GM21526 (cell line): ENCODE measurements around the gene ABCB6.

ENCODE experiments used
- ATAC-seq: cut with Tn5 transposase; IDR thresholded peaks from one replicate; pipeline ENCODE4 v1.9.1; 2021; ENCODE audit warnings: moderate library complexity; ENCODE audit not compliant: unreplicated experiment, low FRiP score

The ABCB6 gene

GRCh38 chr2:219199470-219200211 is 19.1 kb downstream of the ABCB6 start:
- no peak for ATAC-seq

- ATAC-seq: no peak
Observed at GRCh38 chr2:219198974-219199373, 19.8 kb downstream of the ABCB6 start.

GRCh38 chr2:219197388-219197787 is 21.4 kb downstream of the ABCB6 start:
- no peak for ATAC-seq

DNA sequence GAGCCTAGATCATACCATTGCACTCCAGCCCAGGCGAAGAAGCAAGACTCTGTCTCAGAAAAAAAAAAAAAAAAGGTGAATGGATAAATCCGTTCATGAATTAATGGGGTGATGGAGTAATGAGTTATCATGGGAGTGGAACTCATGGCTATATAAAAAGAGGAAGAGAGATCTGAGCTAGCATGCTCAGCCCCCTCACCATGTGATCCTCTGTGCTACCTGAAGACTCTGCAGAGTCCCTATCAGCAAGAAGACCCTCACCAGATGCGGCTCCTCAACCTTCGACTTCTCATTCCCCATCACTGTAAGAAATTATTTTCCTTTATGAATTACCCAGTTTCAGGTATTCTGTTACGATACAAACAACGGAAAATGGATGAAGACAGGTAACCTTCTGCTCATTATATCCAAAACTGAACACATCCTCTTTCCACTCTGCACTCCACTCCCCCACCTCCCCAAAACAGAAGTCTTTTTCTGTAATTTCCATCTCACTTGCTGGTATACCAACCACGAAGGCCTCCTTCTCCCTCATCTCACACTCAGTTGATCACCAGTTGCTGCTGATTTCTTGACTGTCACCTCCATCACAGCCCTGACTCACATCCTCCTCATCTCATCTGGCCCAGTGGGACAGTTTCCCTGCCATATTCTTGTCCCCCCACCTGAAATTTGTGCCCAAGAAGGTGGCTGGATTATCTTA is 31.9 kb downstream of the ABCB6 start:
- ATAC-seq: no peak

DNA sequence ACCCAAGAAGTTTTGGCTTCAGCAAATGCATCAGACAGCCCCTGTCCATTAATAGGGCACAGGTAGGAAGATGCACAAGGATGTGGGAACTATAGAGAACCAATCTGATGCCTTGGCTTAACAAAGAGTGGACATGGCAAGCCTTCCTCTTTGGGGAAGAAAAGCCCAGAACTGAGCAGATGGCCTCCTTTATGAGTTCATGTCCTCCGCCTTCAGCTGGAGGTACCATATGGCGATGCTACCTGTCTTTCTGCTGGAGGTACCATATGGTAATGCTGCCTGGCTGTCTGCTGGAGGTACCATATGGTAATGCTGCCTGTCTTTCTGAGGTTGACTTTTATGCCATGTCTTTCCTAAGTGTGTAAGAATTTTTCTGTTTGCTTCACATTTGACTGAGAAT is 34.6 kb downstream of the ABCB6 start:
- no peak for ATAC-seq

DNA sequence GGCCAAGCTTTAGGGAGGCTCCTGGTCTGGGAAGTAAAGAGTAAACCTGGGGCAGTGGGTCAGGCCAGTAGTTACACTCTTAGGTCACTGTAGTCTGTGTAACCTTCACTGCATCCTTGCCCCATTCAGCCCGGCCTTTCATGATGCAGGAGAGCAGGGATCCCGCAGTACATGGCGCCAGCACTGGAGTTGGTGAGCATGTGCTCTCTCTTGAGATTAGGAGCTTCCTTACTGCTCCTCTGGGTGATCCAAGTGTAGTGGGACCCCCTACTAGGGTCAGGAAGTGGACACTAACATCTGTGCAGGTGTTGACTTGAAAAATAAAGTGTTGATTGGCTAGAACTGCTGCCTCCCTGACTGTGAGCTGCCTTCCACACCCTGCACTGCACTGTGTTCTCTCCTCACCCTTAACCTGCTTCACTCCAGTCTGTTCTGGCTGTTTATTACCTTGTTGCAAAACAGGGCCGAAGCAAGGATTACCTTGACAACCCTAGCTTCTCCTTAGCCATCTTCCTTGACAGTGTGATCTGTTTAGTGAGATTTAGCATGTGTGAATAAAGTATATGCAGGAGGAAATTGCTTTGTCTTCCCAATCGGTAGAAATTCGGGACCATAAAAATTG is 35.5 kb downstream of the ABCB6 start:
- ATAC-seq: no peak

GRCh38 chr2:219182331-219183150 is 36.2 kb downstream of the ABCB6 start:
- no peak for ATAC-seq

- ATAC-seq: no peak
Observed at GRCh38 chr2:219181531-219181930, 37.2 kb downstream of the ABCB6 start.

- no peak for ATAC-seq
Observed at GRCh38 chr2:219180961-219181360, 37.8 kb downstream of the ABCB6 start.

DNA sequence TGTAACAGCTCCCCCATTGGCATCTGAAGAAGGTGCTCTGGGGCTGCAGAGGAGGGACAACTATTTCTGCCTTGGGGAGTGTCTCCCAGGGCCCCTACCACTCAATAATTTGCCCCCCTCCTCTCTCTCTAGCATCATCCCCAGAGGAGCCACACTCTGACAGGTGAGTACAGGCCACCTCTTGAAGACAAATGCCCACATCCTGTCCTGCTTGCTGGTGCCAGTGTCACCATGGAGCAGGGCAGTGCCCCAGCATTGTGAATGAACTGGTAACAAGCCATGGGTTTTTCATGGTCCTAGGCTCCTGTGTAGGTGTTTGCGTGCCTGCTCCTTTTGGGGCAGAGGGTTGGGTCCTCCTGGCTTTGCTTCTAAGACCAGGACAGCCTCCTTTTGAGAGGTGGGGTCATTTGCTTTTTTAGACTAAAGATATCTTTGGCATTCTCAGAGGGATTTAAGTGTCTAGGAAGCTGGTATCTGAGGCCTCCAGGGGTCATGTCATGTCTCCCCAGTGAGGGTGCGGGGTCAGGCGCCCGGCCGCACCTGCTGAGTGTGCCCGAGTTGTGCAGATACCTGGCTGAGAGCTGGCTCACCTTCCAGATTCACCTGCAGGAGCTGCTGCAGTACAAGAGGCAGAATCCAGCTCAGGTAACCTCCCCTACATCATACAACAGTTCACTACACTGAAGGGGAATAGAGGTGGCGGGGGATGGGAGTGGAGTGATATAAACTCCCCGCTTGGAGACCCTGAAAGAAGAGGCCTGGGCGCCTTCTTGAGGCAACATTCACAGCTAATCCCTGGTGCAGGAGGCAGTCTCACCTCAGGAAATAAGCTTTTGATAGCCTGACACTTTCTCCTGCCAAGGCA is 38.9 kb downstream of the ABCB6 start:
- ATAC-seq: no peak

- ATAC-seq: peak; percentile 26
Observed at GRCh38 chr2:219178377-219179175, 40.2 kb downstream of the ABCB6 start.

- peak; percentile 30 for ATAC-seq
Observed at GRCh38 chr2:219177552-219178376, 41.0 kb downstream of the ABCB6 start, which contains the start of gene RETREG2. TSS of gene RETREG2 (plus strand) at chr2:219178275. CDS start at chr2:219178353, 78 bp downstream.

GRCh38 chr2:219176818-219177551 is 41.8 kb downstream of the ABCB6 start, which contains the start of gene CNPPD1:
TSS of gene CNPPD1 (minus strand) at chr2:219176925. CDS start at chr2:219176828, 97 bp downstream.
- ATAC-seq: peak; percentile 58

DNA sequence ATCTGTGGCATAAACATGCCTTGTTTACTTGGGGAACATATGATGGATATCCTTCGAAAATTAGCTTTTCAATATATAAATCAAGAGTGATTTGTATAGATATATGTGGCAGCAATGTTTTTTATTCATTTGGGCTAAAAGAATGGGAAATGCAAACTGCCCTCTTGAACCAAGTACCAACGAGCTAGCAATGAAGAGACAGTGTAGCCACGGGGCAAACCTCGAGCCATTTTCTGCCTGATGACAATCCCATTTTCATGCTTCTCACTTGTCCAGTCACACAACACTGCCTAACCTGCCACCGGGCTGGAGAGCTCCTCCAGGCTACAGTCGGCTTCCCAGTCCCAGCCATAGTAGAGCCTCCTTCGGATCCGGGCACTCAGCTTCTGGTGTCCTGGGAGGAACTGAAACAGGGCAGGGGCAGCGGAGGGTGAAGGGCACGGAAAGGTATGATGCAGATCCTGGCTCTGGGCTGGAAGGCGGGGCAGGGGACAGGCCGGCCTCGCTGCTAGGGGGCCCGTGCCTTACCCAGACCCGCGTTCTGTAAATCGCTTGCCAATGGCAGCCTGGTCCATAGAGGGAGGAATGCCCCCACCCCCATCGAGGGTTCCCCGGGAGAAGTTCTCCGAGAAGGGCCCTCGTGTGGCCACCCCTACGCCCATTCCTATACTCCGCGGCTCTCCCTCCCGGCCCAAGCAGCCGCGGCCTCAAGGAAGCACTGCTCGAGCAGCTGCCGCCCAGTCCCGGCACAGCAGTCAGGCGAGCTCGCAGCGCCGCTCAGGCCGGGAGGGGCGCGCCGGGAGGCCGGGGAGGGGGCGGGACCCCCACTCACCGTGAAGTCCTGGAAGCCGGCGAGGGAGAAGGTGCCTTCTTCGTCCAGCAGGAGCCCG is 42.6 kb downstream of the ABCB6 start:
- ATAC-seq: peak; percentile 17

- ATAC-seq: no peak
Observed at GRCh38 chr2:219175486-219175885, 43.3 kb downstream of the ABCB6 start.

DNA sequence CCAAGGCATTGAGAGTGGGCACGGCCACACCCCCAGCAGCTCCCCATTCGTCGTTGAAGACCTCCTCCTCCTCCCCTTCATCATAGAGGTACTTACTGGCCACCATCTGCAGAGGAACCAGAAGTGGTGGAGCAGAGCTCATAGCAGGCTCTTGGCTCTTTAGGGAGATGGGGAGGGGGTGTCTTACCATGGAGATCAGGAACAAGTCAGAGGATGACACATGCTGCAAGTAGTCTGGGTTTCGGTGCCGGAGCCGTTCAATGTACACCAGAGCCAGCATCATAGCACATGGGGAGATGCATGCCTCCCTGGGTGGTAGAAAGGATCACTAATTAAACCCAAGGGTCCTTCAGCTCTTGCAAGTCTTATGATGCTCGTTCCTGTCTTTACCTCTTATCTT is 44.0 kb downstream of the ABCB6 start:
- no peak for ATAC-seq
